OCI-LY1 (cell line): ENCODE measurements around the gene NPLOC4.

Experiments used
- H2AFZ ChIP-seq: fragments of 200-600 bp; sonication (generic), shearing (Covaris generic); 2 replicates; pipeline ENCODE4 v1.6.0; 2014; ENCODE audit warnings: antibody characterized with exemption, mild to moderate bottlenecking, low read length
- H3F3A ChIP-seq: fragments of 200-600 bp; sonication (generic), shearing (Covaris generic); 2 replicates; pipeline ENCODE4 v1.6.0; 2014; ENCODE audit warnings: mild to moderate bottlenecking, antibody characterized with exemption, low read length, moderate library complexity; ENCODE audit not compliant: insufficient read depth
- H3K27ac ChIP-seq: fragments of 200-600 bp; sonication (generic); 2 replicates; pipeline ENCODE4 v1.5.1; 2014; ENCODE audit warnings: low read length, mixed run types, mild to moderate bottlenecking, low read depth; ENCODE audit not compliant: poor library complexity, severe bottlenecking
- H3K27me3 ChIP-seq: fragments of 200-600 bp; sonication (generic); 2 replicates; pipeline ENCODE4 v1.6.0; 2014; ENCODE audit warnings: antibody characterized with exemption, mild to moderate bottlenecking, low read length, moderate library complexity; ENCODE audit not compliant: insufficient read depth
- H3K36me3 ChIP-seq: fragments of 200-600 bp; sonication (generic); 2 replicates; pipeline ENCODE4 v1.6.1; 2014; ENCODE audit warnings: mild to moderate bottlenecking, antibody characterized with exemption, low read length, moderate library complexity, mixed read lengths; ENCODE audit not compliant: insufficient read depth
- H3K4me1 ChIP-seq: fragments of 200-600 bp; sonication (generic); 2 replicates; pipeline ENCODE4 v1.5.1; 2014; ENCODE audit warnings: mild to moderate bottlenecking, low read length, moderate library complexity; ENCODE audit not compliant: insufficient read depth, severe bottlenecking
- H3K4me2 ChIP-seq: fragments of 200-600 bp; sonication (generic), shearing (Covaris generic); 2 replicates; pipeline ENCODE4 v1.6.1; 2014; ENCODE audit warnings: low read length
- H3K4me3 ChIP-seq: fragments of 200-600 bp; sonication (generic); 2 replicates; pipeline ENCODE4 v1.5.1; 2014; ENCODE audit warnings: low read length, low read depth, mild to moderate bottlenecking, mixed read lengths; ENCODE audit not compliant: poor library complexity, severe bottlenecking
- H3K79me2 ChIP-seq: fragments of 200-600 bp; shearing (Covaris generic); 2 replicates; pipeline ENCODE4 v1.6.1; 2016; ENCODE audit warnings: mixed run types, low read length, mixed read lengths; ENCODE audit not compliant: insufficient read depth
- H3K9ac ChIP-seq: fragments of 200-600 bp; sonication (generic), shearing (Covaris generic); 2 replicates; pipeline ENCODE4 v1.6.1; 2014; ENCODE audit warnings: mild to moderate bottlenecking, low read length, mixed read lengths
- H3K9me2 ChIP-seq: fragments of 200-600 bp; sonication (generic), shearing (Covaris generic); 2 replicates; pipeline ENCODE4 v1.6.1; 2014; ENCODE audit warnings: low read depth, mild to moderate bottlenecking, low read length, mixed read lengths
- H3K9me3 ChIP-seq: fragments of 200-600 bp; shearing (Covaris generic); 2 replicates; pipeline ENCODE4 v1.6.1; 2014; ENCODE audit warnings: low read length, mixed read lengths
- H4K20me1 ChIP-seq: fragments of 200-600 bp; sonication (generic), shearing (Covaris generic); 2 replicates; pipeline ENCODE4 v1.6.0; 2016; ENCODE audit warnings: mild to moderate bottlenecking, low read length; ENCODE audit not compliant: insufficient read depth
- EZH2 ChIP-seq: fragments of 200-600 bp; sonication (generic), shearing (Covaris generic); IDR thresholded peaks from 2 replicates; pipeline ENCODE4 v1.8.0; 2017; ENCODE audit warnings: borderline replicate concordance, mixed run types, mild to moderate bottlenecking, antibody characterized with exemption, low read length, moderate library complexity, mixed read lengths
- TF ChIP-seq, protein P1 (sequence below): fragments of 200-600 bp; sonication (generic), shearing (Covaris generic); IDR thresholded peaks from 2 replicates; pipeline ENCODE4 v1.5.1; 2017; ENCODE audit warnings: mild to moderate bottlenecking, antibody characterized with exemption, low read length, moderate library complexity, mixed read lengths

NPLOC4 gene

DNA sequence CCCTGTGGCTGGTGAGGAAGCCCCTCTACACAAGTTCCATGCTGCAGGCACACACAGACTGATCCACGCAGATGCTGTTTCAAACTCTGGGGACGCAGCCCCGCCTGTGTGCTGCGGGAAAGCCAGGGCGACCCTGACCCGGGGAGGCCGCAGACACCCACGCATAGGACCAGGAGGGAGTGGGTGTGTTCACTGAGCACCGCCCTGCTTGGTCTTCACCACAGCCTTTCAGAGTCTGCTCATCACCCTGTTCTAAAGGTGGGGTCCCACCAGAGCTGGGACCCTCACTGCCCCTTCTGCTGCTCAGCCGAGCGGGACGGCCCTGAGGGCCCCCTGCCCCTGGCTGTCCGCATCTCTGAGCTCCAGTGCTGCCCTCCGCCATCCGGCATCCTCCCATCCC is 7.6 kb upstream of the NPLOC4 start:
- H3K27ac ChIP-seq = no peak overlapping the region
- H3K36me3 ChIP-seq = no peaks in the 10 kb centered on the region; the same call in 1 of the 2 replicates
- no peaks in the 10 kb centered on the region for H4K20me1 ChIP-seq
- no peaks in the 10 kb centered on the region for H3K9me3 ChIP-seq
- no peaks in the 10 kb centered on the region for H3K79me2 ChIP-seq
- peaks cover 9% of the 10 kb centered on the region; the same call in 1 of the 2 replicates for H3K27me3 ChIP-seq
- H2AFZ ChIP-seq = no peak overlapping the region
- H3K4me2 ChIP-seq = no peak overlapping the region
- no peak overlapping the region for H3K4me3 ChIP-seq
- H3K4me1 ChIP-seq = no peaks in the 10 kb centered on the region
- H3K9me2 ChIP-seq = no peaks in the 10 kb centered on the region
- no peak for TF ChIP-seq EZH2
- TF ChIP-seq, protein P1, sequence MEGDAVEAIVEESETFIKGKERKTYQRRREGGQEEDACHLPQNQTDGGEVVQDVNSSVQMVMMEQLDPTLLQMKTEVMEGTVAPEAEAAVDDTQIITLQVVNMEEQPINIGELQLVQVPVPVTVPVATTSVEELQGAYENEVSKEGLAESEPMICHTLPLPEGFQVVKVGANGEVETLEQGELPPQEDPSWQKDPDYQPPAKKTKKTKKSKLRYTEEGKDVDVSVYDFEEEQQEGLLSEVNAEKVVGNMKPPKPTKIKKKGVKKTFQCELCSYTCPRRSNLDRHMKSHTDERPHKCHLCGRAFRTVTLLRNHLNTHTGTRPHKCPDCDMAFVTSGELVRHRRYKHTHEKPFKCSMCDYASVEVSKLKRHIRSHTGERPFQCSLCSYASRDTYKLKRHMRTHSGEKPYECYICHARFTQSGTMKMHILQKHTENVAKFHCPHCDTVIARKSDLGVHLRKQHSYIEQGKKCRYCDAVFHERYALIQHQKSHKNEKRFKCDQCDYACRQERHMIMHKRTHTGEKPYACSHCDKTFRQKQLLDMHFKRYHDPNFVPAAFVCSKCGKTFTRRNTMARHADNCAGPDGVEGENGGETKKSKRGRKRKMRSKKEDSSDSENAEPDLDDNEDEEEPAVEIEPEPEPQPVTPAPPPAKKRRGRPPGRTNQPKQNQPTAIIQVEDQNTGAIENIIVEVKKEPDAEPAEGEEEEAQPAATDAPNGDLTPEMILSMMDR = no peak
- H3F3A ChIP-seq = no peaks in the 10 kb centered on the region
- no peak overlapping the region for H3K9ac ChIP-seq

DNA sequence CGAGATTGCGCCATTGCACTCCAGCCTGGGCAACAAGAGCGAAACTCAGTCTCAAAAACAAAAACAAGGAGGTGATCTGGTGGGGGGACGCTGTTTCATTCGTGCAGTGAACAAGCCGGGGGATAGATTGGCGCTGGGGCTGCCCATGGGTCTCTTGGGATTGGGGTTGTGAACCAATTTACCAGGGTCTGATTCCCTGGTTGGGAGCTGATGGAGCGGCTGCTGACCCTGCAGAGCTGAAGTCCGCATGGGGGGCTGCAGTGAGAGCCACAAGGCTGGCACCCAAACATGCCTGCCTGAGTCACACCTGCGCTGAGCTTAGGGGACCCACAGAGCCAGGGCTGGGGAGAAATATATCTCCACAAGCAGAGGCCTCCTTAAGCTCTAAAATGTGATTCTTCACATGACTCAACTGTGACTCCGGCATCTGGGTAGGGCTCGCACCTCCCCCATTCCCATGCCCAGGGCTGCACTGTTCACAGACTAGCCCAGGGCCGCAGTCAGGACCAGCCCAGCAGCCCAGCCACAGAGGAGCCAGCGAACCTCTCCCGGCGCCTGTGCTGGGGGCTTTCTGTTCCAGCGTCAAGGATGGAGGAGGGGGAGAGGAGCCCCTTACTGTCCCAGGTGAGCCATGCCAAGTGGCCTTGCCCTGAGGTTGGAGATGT is 5.0 kb upstream of the NPLOC4 start:
- H3K79me2 ChIP-seq = no peaks in the 10 kb centered on the region
- H3K4me2 ChIP-seq = no peak overlapping the region
- H3K9me3 ChIP-seq = no peaks in the 10 kb centered on the region
- H2AFZ ChIP-seq = no peak overlapping the region
- H3K4me3 ChIP-seq = no peak overlapping the region
- TF ChIP-seq, protein P1 = no peak
- TF ChIP-seq EZH2 = no peak
- no peaks in the 10 kb centered on the region for H3F3A ChIP-seq
- H3K27ac ChIP-seq = no peak overlapping the region
- H3K27me3 ChIP-seq = peaks cover 6% of the 10 kb centered on the region; the same call in 1 of the 2 replicates
- no peaks in the 10 kb centered on the region for H3K9me2 ChIP-seq
- H4K20me1 ChIP-seq = no peaks in the 10 kb centered on the region
- no peaks in the 10 kb centered on the region for H3K4me1 ChIP-seq
- H3K9ac ChIP-seq = no peak overlapping the region
- no peaks in the 10 kb centered on the region for H3K36me3 ChIP-seq

- no peak overlapping the region for H3K27ac ChIP-seq
- TF ChIP-seq, protein P1 = no peak
- no peak for TF ChIP-seq EZH2
- no peak overlapping the region for H2AFZ ChIP-seq
Measured at GRCh38 chr17:81640011-81640410, 3.1 kb upstream of the NPLOC4 start.

More at GRCh38 chr17:81640011-81640410, 3.1 kb upstream of the NPLOC4 start:
- no peaks in the 10 kb centered on the region for H3K9me2 ChIP-seq
- no peak overlapping the region for H3K9ac ChIP-seq
- H3K36me3 ChIP-seq = no peaks in the 10 kb centered on the region
- peaks cover 11% of the 10 kb centered on the region for H3K4me1 ChIP-seq
- peaks cover 6% of the 10 kb centered on the region; the same call in 1 of the 2 replicates for H3K27me3 ChIP-seq
- peaks cover 16% of the 10 kb centered on the region for H3K79me2 ChIP-seq
- H3K4me3 ChIP-seq = no peak overlapping the region
- no peaks in the 10 kb centered on the region for H3K9me3 ChIP-seq
- H4K20me1 ChIP-seq = no peaks in the 10 kb centered on the region
- H3F3A ChIP-seq = no peaks in the 10 kb centered on the region
- H3K4me2 ChIP-seq = no peak overlapping the region
